Measurements from ENCODE around the gene HOXC10.

HOXC10 gene

GRCh38 chr12:54017027-54017788, 32.3 kb downstream of the HOXC10 start:
- no peak for DNase-seq

DNA sequence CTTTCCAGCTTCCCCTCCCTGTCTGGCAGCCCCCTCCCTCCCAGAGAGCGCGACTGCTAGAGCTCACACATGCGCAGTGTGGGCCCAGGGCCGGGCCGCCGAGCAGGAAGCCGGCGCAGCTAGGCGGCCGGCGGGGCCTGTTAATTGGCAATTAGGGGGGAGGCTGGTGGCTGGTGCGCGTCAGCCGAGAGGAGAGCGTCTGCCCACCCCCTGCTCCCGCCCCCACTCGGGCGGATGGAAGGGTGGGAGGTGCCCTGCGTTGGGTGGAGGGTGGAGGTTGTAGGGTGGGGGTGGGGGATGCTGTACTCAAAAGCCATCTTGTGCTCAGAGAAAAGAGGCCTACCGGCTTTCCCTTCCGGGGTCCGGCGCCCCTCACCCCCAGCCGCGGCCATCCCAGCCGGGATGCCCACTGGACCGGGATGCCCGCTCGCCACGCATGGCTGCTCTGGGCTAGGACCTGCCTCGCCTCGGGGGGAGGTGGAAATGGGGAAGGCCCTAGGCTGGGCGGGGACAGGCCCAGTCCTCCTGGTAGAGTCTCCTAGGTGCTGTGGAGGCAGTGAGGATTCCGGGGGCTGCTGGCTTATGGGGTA, 33.0 kb downstream of the HOXC10 start:
- no peak for DNase-seq

DNA sequence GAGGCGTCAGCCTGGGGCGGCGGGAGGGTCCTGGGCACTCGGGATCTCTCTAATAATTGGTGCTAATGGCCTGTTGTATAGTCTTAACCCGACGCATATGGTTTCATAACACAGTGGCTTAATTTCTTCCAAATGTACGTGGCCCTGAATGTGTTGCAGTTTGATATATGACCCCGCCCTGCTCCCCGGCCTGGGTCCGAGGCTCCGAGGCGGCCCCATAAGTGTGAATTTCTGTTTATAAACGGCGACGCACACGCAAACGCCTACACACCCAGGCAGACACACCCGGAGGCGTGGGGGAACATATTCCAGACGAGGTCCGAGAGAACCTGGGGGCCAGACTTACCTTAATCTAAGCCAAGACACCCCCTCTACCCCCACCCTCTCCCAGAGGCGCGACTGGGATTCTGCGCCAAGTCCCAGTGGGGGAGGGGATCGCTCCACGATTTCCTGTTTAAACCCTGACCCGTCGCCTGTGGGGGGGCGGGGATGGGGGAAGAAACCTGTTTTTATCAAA, 33.6 kb downstream of the HOXC10 start:
- no peak for DNase-seq

DNA sequence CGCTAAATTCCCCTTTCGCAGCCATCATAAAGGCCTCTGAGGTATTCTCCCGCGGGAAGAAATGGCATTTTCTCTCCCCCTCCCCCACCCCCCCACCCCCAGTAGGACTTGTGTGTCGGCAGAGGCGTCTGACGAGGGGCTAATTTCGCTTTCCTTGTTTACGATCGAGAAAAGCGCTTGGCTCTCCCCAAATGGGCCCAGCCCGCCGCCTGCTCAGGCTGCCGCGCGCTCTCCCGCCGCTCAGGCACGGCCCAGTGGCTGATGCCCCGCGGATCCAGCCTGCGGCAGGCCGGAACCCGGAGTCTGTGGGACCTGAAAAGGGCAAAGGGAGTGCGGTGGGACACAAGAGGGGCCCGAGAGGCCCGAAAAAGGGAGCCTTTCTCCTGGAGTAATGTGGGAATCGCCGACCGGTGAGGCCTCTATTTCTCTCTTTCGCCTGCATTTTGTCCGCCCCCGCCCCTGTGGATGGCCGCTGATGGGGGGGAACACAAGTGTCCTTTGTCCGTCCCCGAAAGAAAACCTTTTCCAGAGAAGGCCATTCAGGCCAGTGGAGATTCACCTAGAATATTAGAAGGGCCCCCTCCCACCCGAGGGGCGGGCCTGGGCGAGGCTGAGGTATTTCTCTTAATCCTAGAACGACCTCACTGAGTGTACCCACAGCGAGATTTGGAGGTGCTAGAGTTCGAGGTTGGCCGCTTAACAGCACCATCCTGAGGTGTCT, 34.3 kb downstream of the HOXC10 start:
- DNase-seq, result no peak

GRCh38 chr12:54019924-54020590, 35.1 kb downstream of the HOXC10 start:
- no peak for DNase-seq

DNA sequence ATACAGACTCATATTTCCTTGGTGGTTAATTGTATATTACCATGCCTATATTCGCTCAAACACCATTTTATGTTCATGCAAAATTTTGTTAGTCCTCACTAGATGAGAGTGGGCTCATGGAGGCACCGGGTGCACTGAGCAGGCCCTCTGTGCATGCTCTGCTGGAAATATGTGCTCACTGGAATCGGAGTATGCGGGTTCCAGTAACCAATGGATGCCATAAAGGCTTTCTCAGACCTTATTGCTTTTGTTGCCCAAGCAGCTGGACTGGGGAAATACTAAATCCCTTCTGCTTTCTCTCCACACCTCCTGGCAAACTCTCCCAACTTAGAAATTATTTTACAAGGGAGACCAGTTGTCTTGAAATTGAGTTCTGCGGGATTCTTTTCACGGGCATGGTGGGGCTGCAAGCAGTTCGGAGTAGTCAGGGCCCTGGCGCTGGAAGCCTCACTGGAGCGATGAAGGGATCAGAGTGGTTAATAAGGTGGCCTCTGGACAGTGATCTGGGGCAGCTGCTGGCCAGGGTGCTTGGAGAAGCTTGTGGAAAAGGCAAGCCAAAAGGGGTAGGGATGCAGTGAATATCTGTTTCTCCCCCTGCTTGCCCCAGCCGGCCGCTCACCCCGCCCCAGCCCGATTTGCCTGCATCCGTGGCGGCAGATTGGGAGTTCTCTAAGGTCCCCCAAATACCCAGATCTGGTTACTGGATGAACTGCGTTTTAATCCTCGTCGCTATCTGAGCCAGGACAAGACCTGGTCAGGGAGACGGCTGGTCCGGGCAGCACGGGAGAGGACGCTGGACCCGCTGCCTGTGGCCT, 35.9 kb downstream of the HOXC10 start:
- DNase-seq, result no peak

DNA sequence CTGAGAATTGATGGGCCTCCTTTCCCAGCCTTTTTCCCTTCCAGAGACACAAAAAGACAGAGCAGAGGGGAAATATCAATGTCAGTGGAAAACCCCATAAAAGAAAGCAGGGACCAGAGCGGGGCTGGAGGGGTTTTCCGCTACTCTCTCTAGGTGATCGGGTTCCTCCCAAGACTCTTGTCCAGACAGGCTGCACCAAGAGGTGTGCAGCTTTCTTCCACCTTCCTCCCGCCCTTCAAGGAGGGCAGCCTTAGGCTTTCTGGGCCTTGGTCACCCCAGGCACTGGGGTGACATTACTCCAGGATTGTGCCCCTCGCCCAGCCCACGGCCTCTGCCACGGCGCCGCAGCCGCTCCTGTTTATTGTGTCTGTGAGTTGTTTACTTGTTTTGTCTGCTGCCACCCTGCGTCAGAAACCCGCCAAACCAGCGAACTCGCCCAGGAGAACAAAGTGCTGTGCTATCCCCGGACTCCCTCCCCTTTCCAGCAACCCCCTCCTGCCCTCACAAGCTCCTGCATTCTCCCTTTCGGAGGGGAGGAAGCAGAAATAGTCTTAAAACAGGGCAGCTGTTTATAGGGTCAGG, 36.6 kb downstream of the HOXC10 start:
- no peak for DNase-seq

DNA sequence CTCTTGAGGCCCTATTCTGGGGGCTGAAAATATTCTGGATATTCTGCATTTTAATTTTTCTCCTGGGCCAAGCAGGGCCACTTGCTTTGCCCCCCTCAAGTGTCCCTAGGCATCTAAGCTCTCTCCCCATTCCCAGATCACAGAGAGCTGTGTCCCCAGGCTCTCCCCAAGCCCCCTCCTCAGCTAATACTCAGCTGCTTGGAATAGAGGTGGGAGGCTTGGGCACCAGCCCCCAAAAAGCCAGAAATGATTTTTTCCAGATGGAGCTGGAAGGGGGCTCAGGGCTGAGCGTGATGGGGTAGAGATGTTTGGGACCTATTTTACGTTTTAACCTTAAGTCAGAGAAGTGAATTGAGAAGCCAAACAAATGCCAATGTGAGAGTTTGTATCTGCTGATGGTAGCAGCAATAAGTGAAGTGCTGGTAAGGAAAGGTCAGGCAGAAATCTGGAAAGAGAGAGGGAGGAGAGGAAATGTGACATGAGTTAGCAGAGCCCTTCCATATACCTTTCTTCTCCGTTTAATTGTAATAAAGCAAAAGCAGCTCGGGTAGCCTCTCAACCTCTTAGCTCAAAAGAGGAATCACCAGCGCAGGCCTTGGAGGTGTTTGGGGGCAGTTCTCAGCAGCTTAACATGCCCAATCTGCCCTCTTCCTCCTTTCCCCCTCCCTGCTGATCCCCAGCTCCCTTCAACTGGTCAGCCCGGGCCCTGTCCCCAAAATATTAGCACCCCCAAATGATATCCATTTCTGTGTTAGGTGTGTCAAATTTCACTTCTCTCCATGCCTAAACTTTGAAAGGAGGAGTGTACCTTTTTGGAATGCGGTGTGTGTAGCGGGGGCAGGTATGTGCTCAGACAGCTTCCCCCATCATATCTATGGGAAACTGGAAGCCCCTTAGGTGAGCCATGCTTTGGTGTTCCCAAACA, 38.3 kb downstream of the HOXC10 start:
- DNase-seq, result no peak

GRCh38 chr12:54024127-54024526, 39.2 kb downstream of the HOXC10 start:
- DNase-seq, result no peak

- DNase-seq, result no peak
Measured at GRCh38 chr12:54024581-54025305, 39.8 kb downstream of the HOXC10 start.

GRCh38 chr12:54025499-54026405, 40.8 kb downstream of the HOXC10 start:
- DNase-seq, result no peak

DNA sequence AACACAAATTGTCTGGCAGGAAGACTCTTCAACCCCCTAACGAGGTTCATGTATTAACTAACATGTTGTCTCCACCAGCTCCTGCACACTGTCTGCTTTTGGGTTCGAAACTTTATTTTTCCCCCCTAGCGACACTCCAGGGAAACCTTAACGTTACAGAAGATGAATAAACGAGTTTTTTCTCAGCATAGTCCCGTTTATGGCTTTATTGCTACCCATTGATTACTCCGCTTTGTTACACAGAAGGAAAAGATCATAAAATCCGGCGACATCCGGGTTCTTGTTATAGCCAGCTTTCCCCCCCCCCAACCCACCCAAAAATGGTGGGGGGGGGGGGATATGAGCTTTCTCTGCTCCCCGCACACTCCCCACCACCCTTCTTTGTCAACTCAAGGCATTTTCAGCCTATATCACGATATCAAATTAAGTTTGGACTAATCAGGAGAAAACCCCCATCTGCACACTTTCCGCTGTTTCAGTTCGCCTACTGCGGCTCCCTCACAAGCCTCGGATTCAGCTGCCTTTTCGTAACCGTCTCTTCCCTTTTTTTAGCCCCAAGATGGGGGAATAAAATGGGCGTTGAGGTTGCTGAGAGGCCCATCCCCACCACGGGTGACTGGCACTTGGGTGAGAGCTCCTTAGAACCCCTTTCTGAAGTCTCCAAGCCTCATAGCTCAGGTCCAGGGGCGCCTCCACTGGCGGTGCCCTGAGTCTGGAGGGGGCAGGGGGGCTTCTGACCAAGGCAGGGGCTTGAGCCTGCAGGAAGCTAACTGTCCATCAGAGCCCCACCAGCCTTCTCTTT, 41.9 kb downstream of the HOXC10 start:
- DNase-seq, result no peak

- no peak for DNase-seq
Measured at GRCh38 chr12:54027442-54027786, 42.5 kb downstream of the HOXC10 start.

- DNase-seq, result no peak
Measured at GRCh38 chr12:54028314-54029201, 43.6 kb downstream of the HOXC10 start, which contains the start of gene HOXC6. Gene HOXC6, plus strand, starts transcription at chr12:54028440. Its CDS starts 82 bp downstream, at chr12:54028522.

GRCh38 chr12:54029529-54030441, 44.8 kb downstream of the HOXC10 start:
- DNase-seq, result no peak

GRCh38 chr12:54030442-54030801, 45.5 kb downstream of the HOXC10 start:
- DNase-seq, result no peak
